HFFc6 (cell line): Measurements from ENCODE around the gene CDK17. TPM values are rescaled to one million over a fixed set of nuclear protein-coding genes. Genes with fewer than 3 reads are reported as not detected.
"Not testable (repeated sequence)": the region's sequence is repeated elsewhere in the genome, so short reads cannot be mapped to it uniquely, and the experiment has no call there.

Experiments
- DNase-seq: peaks from one replicate; pipeline ENCODE4 v3.0.0-alpha.2; 2018
- H3K27ac Mint-ChIP-seq: 2 replicates; pipeline ENCODE4 v1.8.0; 2020; ENCODE audit warnings: mild to moderate bottlenecking, mixed read lengths
- H3K27me3 Mint-ChIP-seq: 2 replicates; pipeline ENCODE4 v1.8.0; 2021; ENCODE audit warnings: mild to moderate bottlenecking, moderate library complexity, mixed read lengths; ENCODE audit not compliant: insufficient read depth
- H3K36me3 Mint-ChIP-seq: 2 replicates; pipeline ENCODE4 v1.8.0; 2021; ENCODE audit warnings: low read depth, mixed read lengths
- H3K4me1 Mint-ChIP-seq: 2 replicates; pipeline ENCODE4 v1.8.0; 2020; ENCODE audit warnings: low read depth, mixed read lengths
- H3K4me3 Mint-ChIP-seq: 2 replicates; pipeline ENCODE4 v1.8.0; 2020; ENCODE audit warnings: mild to moderate bottlenecking, moderate library complexity, mixed read lengths
- H3K9me3 Mint-ChIP-seq: 2 replicates; pipeline ENCODE4 v1.8.0; 2020; ENCODE audit warnings: mild to moderate bottlenecking, mixed read lengths
- total RNA-seq, 6 experiments: library from RNA; stranded (reverse); fragmentation: NEBNext Ultra II Directional; extraction: Animal tissue kit (Norgen Biotek cat#: 25700); gene quantifications; 2 replicates in 1 of 6; 3 replicates in 5 of 6; pipeline ENCODE4 v1.2.3, GENCODE V29; 2021
- TF ChIP-seq, protein P1 (sequence below): fragments of 200-600 bp; sonication (generic); IDR thresholded peaks from 2 replicates; pipeline ENCODE4 v1.5.0; 2021; ENCODE audit warnings: antibody characterized with exemption, mild to moderate bottlenecking

The CDK17 gene
- total RNA-seq, 6 experiments from 2014 or later, result 24.6 to 28.8 (median 26.5) TPM

GRCh38 chr12:96395236-96395635, 5.0 kb downstream of the CDK17 start:
- no peak overlapping the region for H3K27ac Mint-ChIP-seq
- no peaks in the 10 kb centered on the region for H3K9me3 Mint-ChIP-seq
- H3K4me3 Mint-ChIP-seq, result no peak overlapping the region
- peaks cover under 1% of the 10 kb centered on the region; the same call in 1 of the 2 replicates for H3K27me3 Mint-ChIP-seq
- 0 out of 2 replicates have a peak, but pooled peaks cover 14% of the 10 kb centered on the region for H3K36me3 Mint-ChIP-seq
- H3K4me1 Mint-ChIP-seq, result peaks cover 53% of the 10 kb centered on the region
- no peak for DNase-seq
- TF ChIP-seq, protein P1, sequence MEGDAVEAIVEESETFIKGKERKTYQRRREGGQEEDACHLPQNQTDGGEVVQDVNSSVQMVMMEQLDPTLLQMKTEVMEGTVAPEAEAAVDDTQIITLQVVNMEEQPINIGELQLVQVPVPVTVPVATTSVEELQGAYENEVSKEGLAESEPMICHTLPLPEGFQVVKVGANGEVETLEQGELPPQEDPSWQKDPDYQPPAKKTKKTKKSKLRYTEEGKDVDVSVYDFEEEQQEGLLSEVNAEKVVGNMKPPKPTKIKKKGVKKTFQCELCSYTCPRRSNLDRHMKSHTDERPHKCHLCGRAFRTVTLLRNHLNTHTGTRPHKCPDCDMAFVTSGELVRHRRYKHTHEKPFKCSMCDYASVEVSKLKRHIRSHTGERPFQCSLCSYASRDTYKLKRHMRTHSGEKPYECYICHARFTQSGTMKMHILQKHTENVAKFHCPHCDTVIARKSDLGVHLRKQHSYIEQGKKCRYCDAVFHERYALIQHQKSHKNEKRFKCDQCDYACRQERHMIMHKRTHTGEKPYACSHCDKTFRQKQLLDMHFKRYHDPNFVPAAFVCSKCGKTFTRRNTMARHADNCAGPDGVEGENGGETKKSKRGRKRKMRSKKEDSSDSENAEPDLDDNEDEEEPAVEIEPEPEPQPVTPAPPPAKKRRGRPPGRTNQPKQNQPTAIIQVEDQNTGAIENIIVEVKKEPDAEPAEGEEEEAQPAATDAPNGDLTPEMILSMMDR, result no peak

- Mint-ChIP-seq H3K36me3 (peaks cover 24% of the 10 kb centered on the region), H3K4me1 (peaks cover 59% of the 10 kb centered on the region)
- not testable (repeated sequence) for H3K4me3 Mint-ChIP-seq, H3K27ac Mint-ChIP-seq, DNase-seq, H3K9me3 Mint-ChIP-seq, H3K27me3 Mint-ChIP-seq
Observed at GRCh38 chr12:96393229-96393628, 7.0 kb downstream of the CDK17 start.

DNA sequence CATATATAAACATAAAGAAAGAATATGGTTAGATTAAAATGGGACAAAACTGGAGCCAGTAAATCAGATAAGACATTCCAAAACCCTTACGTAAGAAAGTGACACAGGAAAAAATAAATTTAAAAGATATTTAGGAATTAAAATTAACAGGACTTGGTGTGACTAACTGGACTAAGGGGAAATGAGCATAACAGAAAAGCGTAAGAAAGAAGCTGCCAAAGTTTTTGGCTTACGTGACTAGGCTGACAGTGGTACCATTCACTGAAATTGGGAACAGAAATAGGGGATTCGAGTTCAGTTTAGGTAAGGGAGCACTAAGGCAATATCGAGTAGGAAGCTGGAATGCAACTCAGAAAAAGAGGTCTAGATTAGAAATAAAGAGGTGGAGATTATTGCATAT, 7.8 kb downstream of the CDK17 start:
- Mint-ChIP-seq H3K4me3 (peak overlapping the region; percentile 27), H3K27me3 (no peaks in the 10 kb centered on the region; the same call in 1 of the 2 replicates), H3K27ac (peak overlapping the region; percentile 69), H3K9me3 (no peaks in the 10 kb centered on the region), H3K36me3 (peaks cover 28% of the 10 kb centered on the region), H3K4me1 (peaks cover 54% of the 10 kb centered on the region)
- no peak for DNase-seq
- TF ChIP-seq, protein P1, result no peak

GRCh38 chr12:96387981-96388380, 12.3 kb downstream of the CDK17 start:
- H3K4me3 Mint-ChIP-seq, result no peak overlapping the region
- no peak overlapping the region for H3K27ac Mint-ChIP-seq
- H3K9me3 Mint-ChIP-seq, result peaks cover 1% of the 10 kb centered on the region
- H3K27me3 Mint-ChIP-seq, result no peaks in the 10 kb centered on the region; the same call in 1 of the 2 replicates
- DNase-seq, result no peak
- peaks cover 38% of the 10 kb centered on the region for H3K36me3 Mint-ChIP-seq
- TF ChIP-seq, protein P1, result no peak
- H3K4me1 Mint-ChIP-seq, result peaks cover 59% of the 10 kb centered on the region

DNA sequence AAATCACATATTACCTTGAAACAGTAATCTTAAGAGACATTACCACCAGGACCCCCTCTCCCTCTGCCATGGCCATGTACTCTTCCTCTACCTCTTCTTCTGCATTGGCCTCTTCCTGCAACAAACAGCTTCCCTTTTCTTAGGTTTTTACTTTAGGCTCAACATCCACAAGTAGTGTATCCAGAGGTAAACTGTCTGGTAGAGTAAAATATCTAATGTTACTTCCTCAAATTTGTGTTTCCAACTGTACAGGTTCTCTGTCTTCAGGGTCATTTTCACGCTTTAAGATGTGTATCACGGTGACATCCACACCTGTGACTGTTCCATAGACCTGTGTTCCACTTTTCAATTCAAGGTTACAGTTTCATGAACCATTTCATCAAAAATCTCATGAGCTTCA, 13.4 kb downstream of the CDK17 start:
- TF ChIP-seq, protein P1, result no peak
- Mint-ChIP-seq H3K36me3 (peaks cover 44% of the 10 kb centered on the region), H3K4me3 (no peak overlapping the region), H3K9me3 (peaks cover 9% of the 10 kb centered on the region), H3K4me1 (peaks cover 58% of the 10 kb centered on the region), H3K27ac (0 out of 2 replicates have a peak overlapping the region, but pooled peaks have one; percentile 8), H3K27me3 (no peaks in the 10 kb centered on the region)
- DNase-seq, result no peak

DNA sequence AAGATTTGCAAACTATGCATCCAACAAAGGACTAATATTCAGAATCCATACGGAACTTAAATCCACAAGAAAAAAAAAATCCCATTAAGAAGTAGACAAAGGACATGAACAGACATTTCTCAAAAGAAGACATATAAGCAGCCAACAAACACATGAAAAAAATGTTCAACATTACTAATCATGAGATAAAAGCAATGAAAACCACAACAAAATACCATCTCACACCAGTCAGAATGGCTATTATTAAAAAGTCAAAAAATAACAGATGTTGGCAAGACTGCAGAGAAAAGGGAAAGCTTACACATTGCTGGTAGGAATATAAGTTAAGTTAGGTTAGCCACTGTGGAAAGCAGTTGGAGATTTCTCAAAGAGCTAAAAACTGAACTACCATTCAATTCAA, 16.2 kb downstream of the CDK17 start:
- peak overlapping the region; percentile 42; the same call in 1 of the 2 replicates for H3K4me3 Mint-ChIP-seq
- no peaks in the 10 kb centered on the region for H3K27me3 Mint-ChIP-seq
- H3K36me3 Mint-ChIP-seq, result peaks cover 41% of the 10 kb centered on the region
- TF ChIP-seq, protein P1, result no peak
- H3K9me3 Mint-ChIP-seq, result peaks cover 9% of the 10 kb centered on the region
- peak; percentile 47 for DNase-seq
- peaks cover 61% of the 10 kb centered on the region for H3K4me1 Mint-ChIP-seq
- peak overlapping the region; percentile 37 for H3K27ac Mint-ChIP-seq
